ENCODE data around the gene TRPM5.

Gene TRPM5

GRCh38 chr11:2431395-2431794, 12.9 kb downstream of the TRPM5 start:
- Histone ChIP-seq H3K4me1 (no peaks in the 10 kb centered on the region), H3K27me3 (ENCODE audit: low read depth) (no peaks in the 10 kb centered on the region)
- in situ Hi-C loops (cut with MboI; ENCODE audit: low sequenced_read_pairs): no loop called here

GRCh38 chr11:2428322-2428795, 16.0 kb downstream of the TRPM5 start:
- in situ Hi-C loops (cut with MboI; ENCODE audit: low sequenced_read_pairs): loop anchor here (5.0 kb wide), 2 partner anchors 104 to 469 kb away; no protein-coding TSS in a partner anchor
- DNase-seq (ENCODE audit: low spot score in 2 of 2): peak; percentile 13 to 86

More at GRCh38 chr11:2431395-2431794, 12.9 kb downstream of the TRPM5 start:
- H3K36me3 ChIP-seq (replicated peaks): no peaks in the 10 kb centered on the region
- H3K4me3 ChIP-seq: no peak overlapping the region
- H3K9me3 ChIP-seq: no peaks in the 10 kb centered on the region
- DNase-seq (ENCODE audit: low spot score in 2 of 2): no peak

GRCh38 chr11:2427721-2428321, 16.5 kb downstream of the TRPM5 start:
- no peaks in the 10 kb centered on the region for H3K27me3 ChIP-seq (ENCODE audit: low read depth)
- in situ Hi-C loops (cut with MboI; ENCODE audit: low sequenced_read_pairs): loop anchor here (5.0 kb wide), 2 partner anchors 104 to 469 kb away; no protein-coding TSS in a partner anchor

More at GRCh38 chr11:2428322-2428795, 16.0 kb downstream of the TRPM5 start:
- H3K36me3 ChIP-seq (replicated peaks): no peaks in the 10 kb centered on the region
- H3K27me3 ChIP-seq (ENCODE audit: low read depth): no peaks in the 10 kb centered on the region
- H3K4me3 ChIP-seq: no peak overlapping the region
- no peaks in the 10 kb centered on the region for H3K9me3 ChIP-seq
- H3K4me1 ChIP-seq: no peaks in the 10 kb centered on the region

GRCh38 chr11:2426826-2427521, 17.3 kb downstream of the TRPM5 start:
- no peak overlapping the region for H3K4me3 ChIP-seq
- no peak for DNase-seq (ENCODE audit: low spot score in 2 of 2)
- no peaks in the 10 kb centered on the region for H3K9me3 ChIP-seq
- no peaks in the 10 kb centered on the region for H3K36me3 ChIP-seq (replicated peaks)
- in situ Hi-C loops (cut with MboI; ENCODE audit: low sequenced_read_pairs): loop anchor here (5.0 kb wide), 2 partner anchors 105 to 470 kb away; no protein-coding TSS in a partner anchor
- no peaks in the 10 kb centered on the region for H3K27me3 ChIP-seq (ENCODE audit: low read depth)
- H3K4me1 ChIP-seq: no peaks in the 10 kb centered on the region

More at GRCh38 chr11:2427721-2428321, 16.5 kb downstream of the TRPM5 start:
- no peaks in the 10 kb centered on the region for H3K4me1 ChIP-seq
- H3K9me3 ChIP-seq: no peaks in the 10 kb centered on the region
- H3K36me3 ChIP-seq (replicated peaks): no peaks in the 10 kb centered on the region
- DNase-seq (ENCODE audit: low spot score in 2 of 2): no peak
- H3K4me3 ChIP-seq: no peak overlapping the region

GRCh38 chr11:2426221-2426620, 18.1 kb downstream of the TRPM5 start:
- no peak for DNase-seq (ENCODE audit: low spot score in 2 of 2)
- H3K4me1 ChIP-seq: no peaks in the 10 kb centered on the region
- H3K9me3 ChIP-seq: no peaks in the 10 kb centered on the region
- no peak overlapping the region for H3K4me3 ChIP-seq
- in situ Hi-C loops (cut with MboI; ENCODE audit: low sequenced_read_pairs): loop anchor here (5.0 kb wide), 2 partner anchors 106 to 471 kb away; no protein-coding TSS in a partner anchor
- no peaks in the 10 kb centered on the region for H3K36me3 ChIP-seq (replicated peaks)
- no peaks in the 10 kb centered on the region for H3K27me3 ChIP-seq (ENCODE audit: low read depth)

- DNase-seq (ENCODE audit: low spot score in 2 of 2): no peak
- Histone ChIP-seq H3K4me1 (no peaks in the 10 kb centered on the region), H3K9me3 (no peaks in the 10 kb centered on the region), H3K27me3 (ENCODE audit: low read depth) (no peaks in the 10 kb centered on the region), H3K4me3 (no peak overlapping the region), H3K36me3 (replicated peaks) (no peaks in the 10 kb centered on the region)
- in situ Hi-C loops (cut with MboI; ENCODE audit: low sequenced_read_pairs): loop anchor here (5.0 kb wide), 2 partner anchors 107 to 472 kb away; no protein-coding TSS in a partner anchor
Observed at GRCh38 chr11:2425506-2425905, 18.8 kb downstream of the TRPM5 start.

DNA sequence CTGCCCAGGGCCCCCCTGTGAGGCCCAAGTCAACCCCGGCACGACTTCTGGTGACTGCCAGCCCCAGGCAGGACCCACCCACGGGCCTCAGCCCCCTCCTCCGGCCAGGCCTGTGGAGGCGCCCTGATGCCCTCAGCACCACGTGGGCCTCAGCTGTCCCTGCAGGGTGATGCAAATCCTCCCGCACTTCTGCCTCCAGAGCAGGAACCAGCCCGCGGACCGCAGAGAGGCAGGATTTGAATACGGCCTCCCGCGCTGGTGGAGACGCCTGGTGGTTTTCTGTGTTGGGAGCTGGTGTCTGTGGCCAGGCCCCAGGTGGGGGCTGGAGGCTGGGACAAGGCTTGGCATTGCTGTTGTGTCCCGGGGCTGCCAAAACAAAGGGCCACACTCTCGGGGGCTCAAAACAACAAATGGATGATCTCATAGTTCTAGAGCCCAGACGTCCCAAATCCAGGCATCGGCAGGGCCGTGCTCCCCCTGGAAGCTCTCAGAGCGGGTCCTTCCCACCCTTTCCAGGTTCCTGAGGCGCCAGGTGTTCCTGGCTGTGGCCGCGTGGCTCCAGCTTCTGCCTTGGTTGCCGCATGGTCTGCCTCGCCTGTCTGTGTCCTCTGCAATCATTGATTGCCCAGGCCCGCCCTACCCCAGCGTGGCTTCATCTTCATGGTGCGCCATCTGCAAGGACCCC, 19.4 kb downstream of the TRPM5 start:
- DNase-seq (ENCODE audit: low spot score in 2 of 2): no peak
- no peaks in the 10 kb centered on the region for H3K4me1 ChIP-seq
- no peaks in the 10 kb centered on the region for H3K9me3 ChIP-seq
- no peak overlapping the region for H3K4me3 ChIP-seq
- in situ Hi-C loops (cut with MboI; ENCODE audit: low sequenced_read_pairs): loop anchor here (5.0 kb wide), 2 partner anchors 107 to 472 kb away; no protein-coding TSS in a partner anchor
- no peaks in the 10 kb centered on the region for H3K27me3 ChIP-seq (ENCODE audit: low read depth)
- no peaks in the 10 kb centered on the region for H3K36me3 ChIP-seq (replicated peaks)

GRCh38 chr11:2423157-2424025, 20.9 kb downstream of the TRPM5 start:
- no peak for DNase-seq (ENCODE audit: low spot score in 2 of 2)
- Histone ChIP-seq H3K9me3 (no peaks in the 10 kb centered on the region), H3K4me3 (no peak overlapping the region), H3K36me3 (replicated peaks) (no peaks in the 10 kb centered on the region), H3K4me1 (no peaks in the 10 kb centered on the region), H3K27me3 (ENCODE audit: low read depth) (no peaks in the 10 kb centered on the region)
- in situ Hi-C loops (cut with MboI; ENCODE audit: low sequenced_read_pairs): no loop called here

DNA sequence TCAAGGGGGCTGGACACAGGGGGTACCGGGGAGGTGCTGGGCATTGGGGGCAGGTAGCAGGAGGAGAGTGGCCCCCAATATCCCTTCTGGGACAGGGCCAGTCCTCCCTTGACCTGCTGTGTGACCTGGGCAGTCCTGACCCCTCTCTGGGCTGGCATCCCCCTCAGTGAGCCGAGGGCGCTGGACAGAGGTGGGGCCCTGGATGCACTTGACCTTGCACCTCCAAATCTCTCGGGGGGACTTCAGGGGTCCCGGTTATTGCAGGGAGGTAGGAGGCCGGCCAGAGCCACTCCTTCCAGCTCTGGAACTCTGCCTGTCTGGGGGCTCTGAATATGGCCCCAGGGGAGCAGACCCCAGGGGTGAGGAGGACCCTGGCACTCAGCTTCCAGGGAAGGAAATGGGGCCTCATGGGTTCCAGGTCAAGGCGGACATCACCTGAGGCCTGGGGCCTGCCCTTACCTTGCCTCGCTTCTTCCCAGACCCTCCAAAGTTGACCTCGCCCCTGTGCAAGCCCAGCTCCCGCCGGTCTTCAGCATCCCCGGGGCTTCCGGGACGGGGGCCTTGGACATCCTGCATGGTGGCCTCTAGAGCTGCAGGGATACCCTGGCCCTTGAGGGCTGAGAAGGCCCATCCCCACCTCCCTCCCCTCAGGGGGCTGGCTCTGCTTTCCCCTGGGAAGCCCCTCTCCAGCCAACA, 21.7 kb downstream of the TRPM5 start:
- Histone ChIP-seq H3K9me3 (no peaks in the 10 kb centered on the region), H3K4me3 (no peak overlapping the region), H3K36me3 (replicated peaks) (no peaks in the 10 kb centered on the region), H3K4me1 (no peaks in the 10 kb centered on the region), H3K27me3 (ENCODE audit: low read depth) (no peaks in the 10 kb centered on the region)
- in situ Hi-C loops (cut with MboI; ENCODE audit: low sequenced_read_pairs): no loop called here
- no peak for DNase-seq (ENCODE audit: low spot score in 2 of 2)

DNA sequence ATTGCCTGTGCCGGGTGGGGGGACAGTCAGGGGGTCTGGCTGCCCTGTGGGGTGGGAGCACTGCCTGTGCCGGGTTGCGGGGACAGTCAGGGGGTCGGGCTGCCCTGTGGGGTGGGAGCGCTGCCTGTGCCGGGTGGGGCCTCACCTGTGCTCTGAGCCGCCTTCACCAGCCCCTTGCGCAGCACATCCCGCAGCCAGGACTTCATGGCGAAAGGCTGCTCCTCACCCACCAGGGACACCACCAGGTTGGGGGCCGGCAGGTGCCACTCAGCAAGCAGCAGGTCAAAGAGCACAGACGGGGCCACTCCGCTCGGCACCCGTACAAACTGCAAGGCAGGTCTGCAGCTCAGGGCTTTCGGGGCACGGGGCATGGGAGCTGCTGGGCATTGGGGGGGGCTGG, 22.3 kb downstream of the TRPM5 start:
- H3K4me1 ChIP-seq: no peaks in the 10 kb centered on the region
- H3K4me3 ChIP-seq: no peak overlapping the region
- in situ Hi-C loops (cut with MboI; ENCODE audit: low sequenced_read_pairs): no loop called here
- no peaks in the 10 kb centered on the region for H3K36me3 ChIP-seq (replicated peaks)
- no peaks in the 10 kb centered on the region for H3K9me3 ChIP-seq
- DNase-seq (ENCODE audit: low spot score in 2 of 2): no peak
- H3K27me3 ChIP-seq (ENCODE audit: low read depth): no peaks in the 10 kb centered on the region

DNA sequence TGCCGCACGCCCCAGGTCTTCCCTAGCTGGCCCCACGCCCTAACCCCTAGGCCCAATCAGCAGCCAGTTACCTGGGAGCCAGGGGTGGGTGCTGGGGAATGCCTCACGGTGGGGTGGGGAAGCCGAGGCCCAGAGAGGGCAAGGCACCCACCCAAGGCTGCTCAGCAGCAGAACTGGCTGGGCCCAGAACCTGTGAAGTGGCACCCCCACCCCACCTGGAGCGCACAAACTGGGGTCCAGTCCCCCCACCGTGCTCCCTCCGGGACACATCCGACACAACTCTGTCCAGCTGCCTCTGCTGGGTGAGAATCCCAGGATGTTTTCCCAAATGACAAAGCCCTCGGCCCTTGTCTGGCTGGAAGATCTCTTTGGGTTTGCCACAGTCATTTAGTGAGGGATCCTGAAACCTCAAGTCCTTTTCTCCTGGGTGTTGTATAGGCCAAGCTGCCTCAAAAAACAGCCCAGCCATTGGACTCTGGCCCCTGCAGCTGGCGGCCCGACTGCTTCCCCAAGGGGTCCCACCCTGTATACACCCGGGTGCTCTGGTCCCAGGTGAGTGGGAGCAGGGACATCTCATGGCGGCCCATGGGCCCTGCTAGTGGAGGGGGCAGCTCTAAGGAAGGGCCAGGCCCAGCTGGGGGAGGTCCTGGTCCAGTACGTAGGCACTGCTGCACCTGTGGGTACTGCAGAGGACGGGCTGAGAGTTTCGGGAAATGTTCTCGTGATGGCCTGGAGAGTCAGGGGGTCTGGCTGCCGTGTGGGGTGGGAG, 22.9 kb downstream of the TRPM5 start:
- Histone ChIP-seq H3K36me3 (replicated peaks) (no peaks in the 10 kb centered on the region), H3K27me3 (ENCODE audit: low read depth) (no peaks in the 10 kb centered on the region), H3K4me3 (no peak overlapping the region), H3K9me3 (no peaks in the 10 kb centered on the region), H3K4me1 (no peaks in the 10 kb centered on the region)
- in situ Hi-C loops (cut with MboI; ENCODE audit: low sequenced_read_pairs): no loop called here
- no peak for DNase-seq (ENCODE audit: low spot score in 2 of 2)

DNA sequence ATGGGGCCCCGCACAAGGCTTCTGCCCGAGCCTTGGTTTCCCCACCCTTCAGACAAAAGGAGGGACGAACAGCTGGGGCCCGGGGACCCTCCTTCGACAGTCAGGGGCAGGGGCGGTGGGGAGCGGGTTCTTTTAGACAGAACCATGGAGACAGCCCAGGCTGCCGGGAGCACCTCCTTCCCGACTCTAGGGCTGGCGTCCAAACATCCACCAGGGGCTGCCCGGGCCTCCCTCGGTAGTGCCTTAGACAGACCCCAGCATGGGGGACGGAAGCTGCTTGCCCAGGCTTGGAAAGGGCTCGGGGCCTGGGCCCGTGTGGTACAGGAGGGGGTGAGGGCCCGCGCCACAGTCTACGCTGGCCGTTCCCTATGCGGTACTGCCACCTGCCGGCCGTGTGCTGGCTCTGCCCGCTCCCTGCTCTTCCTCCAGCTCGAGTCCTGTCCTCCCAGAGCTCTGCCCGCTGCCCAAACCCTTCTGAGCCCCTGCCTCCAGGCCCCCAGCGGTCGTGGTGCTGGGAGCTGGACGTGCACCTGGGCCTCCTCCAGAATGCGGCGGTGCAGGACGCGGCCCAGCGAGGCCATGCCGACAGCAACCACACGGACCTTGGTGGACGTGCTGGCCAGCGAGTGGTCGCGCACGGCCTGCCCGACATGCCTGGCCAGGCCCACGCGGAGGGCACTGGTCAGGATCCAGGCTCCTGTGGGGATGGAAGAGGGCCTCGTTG, 23.6 kb downstream of the TRPM5 start:
- H3K27me3 ChIP-seq (ENCODE audit: low read depth): no peaks in the 10 kb centered on the region
- no peaks in the 10 kb centered on the region for H3K4me1 ChIP-seq
- in situ Hi-C loops (cut with MboI; ENCODE audit: low sequenced_read_pairs): no loop called here
- peak; percentile 73 to 84 for DNase-seq (ENCODE audit: low spot score in 2 of 2)
- H3K4me3 ChIP-seq: no peak overlapping the region
- H3K36me3 ChIP-seq (replicated peaks): no peaks in the 10 kb centered on the region
- no peaks in the 10 kb centered on the region for H3K9me3 ChIP-seq

All from HAP-1 (cell line).